ENCODE measurements around the gene POU4F3. TPM values are rescaled to one million over a fixed set of nuclear protein-coding genes. Genes with fewer than 3 reads are reported as not detected.

The POU4F3 gene
- total and polyA plus RNA-seq, 10 donors: 0.03 to 0.16 (median 0.07) TPM; not detected in 6

DNA sequence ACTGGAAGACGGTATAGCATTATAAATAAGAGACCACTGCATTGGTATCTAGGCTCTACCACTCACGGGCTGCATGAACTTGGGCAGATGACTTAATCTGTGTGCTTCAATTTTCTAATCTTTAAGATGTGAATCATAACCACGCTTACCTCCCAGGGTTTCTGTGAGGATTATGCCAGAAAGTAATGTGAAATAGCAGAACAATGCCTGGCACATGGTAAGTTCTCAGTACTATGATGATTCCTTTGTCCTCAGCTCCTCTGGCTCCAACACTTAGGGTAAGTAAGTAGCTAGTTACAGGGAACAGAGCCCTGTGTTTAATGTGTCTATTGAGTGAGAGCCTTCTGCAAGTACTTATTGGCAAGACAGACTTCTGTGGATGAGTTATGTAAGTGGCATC is 31.1 kb downstream of the POU4F3 start:
- WGBS, 5 donors: 83 to 93% (median 91%) methylated on average over 3 of the region's 3 CpGs
- intact Hi-C loops (cut with DNase I; ENCODE audit: low total_unique reads): no loop called here
- DNase-seq: no peak
- Histone ChIP-seq H3K9me3 (no peaks in the 10 kb centered on the region), H3K27ac (no peak overlapping the region), H3K4me3 (no peak overlapping the region), H3K4me1 (no peaks in the 10 kb centered on the region), H3K27me3 (replicated peaks in 1 of 7) (peaks cover 0 to 57% (median 3%) of the 10 kb centered on the region in 7 donors), H3K36me3 (no peaks in the 10 kb centered on the region)
- TF ChIP-seq POLR2A (IDR thresholded peaks at IDR 0.05): no peak
- TF ChIP-seq, protein P1, sequence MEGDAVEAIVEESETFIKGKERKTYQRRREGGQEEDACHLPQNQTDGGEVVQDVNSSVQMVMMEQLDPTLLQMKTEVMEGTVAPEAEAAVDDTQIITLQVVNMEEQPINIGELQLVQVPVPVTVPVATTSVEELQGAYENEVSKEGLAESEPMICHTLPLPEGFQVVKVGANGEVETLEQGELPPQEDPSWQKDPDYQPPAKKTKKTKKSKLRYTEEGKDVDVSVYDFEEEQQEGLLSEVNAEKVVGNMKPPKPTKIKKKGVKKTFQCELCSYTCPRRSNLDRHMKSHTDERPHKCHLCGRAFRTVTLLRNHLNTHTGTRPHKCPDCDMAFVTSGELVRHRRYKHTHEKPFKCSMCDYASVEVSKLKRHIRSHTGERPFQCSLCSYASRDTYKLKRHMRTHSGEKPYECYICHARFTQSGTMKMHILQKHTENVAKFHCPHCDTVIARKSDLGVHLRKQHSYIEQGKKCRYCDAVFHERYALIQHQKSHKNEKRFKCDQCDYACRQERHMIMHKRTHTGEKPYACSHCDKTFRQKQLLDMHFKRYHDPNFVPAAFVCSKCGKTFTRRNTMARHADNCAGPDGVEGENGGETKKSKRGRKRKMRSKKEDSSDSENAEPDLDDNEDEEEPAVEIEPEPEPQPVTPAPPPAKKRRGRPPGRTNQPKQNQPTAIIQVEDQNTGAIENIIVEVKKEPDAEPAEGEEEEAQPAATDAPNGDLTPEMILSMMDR (IDR thresholded peaks at IDR 0.05 in 8 of 11, conservative IDR thresholded peaks at IDR 0.05 in 3 of 11): no peak
- TF ChIP-seq POLR2AphosphoS5 (IDR thresholded peaks at IDR 0.05): no peak

DNA sequence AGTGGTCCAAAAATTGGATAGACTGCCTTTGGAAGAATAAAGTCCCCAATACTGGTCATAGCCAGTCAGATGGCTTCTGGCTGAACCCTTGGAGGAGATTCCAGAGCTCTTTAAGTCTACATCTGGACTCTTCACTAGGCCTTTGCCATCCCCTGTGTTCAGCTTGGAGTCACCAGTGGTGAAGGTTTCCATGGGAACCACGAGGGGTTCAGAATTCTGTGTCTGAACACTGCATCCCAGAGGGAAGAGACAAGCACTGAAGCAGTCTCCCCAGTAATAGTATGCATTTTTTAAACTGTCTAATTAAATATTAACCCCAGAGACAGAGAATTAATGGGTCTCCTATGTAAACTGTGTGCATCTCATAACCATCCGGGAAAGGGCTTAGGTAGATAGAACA is 38.2 kb downstream of the POU4F3 start:
- DNase-seq: no peak
- Histone ChIP-seq H3K4me1 (no peaks in the 10 kb centered on the region), H3K27ac (no peak overlapping the region), H3K27me3 (replicated peaks in 1 of 7) (peaks cover 0 to 30% (median 4%) of the 10 kb centered on the region in 7 donors), H3K4me3 (no peak overlapping the region), H3K36me3 (no peaks in the 10 kb centered on the region), H3K9me3 (peaks cover 0 to 4% (median 0%) of the 10 kb centered on the region in 8 donors)
- TF ChIP-seq, protein P1 (IDR thresholded peaks at IDR 0.05 in 8 of 11, conservative IDR thresholded peaks at IDR 0.05 in 3 of 11): no peak
- no peak for TF ChIP-seq POLR2AphosphoS5 (IDR thresholded peaks at IDR 0.05)
- TF ChIP-seq POLR2A (IDR thresholded peaks at IDR 0.05): no peak
- 67 to 86% (median 75%) methylated on average over 2 of the region's 2 CpGs for WGBS, 5 donors
- intact Hi-C loops (cut with DNase I; ENCODE audit: low total_unique reads): no loop called here

DNA sequence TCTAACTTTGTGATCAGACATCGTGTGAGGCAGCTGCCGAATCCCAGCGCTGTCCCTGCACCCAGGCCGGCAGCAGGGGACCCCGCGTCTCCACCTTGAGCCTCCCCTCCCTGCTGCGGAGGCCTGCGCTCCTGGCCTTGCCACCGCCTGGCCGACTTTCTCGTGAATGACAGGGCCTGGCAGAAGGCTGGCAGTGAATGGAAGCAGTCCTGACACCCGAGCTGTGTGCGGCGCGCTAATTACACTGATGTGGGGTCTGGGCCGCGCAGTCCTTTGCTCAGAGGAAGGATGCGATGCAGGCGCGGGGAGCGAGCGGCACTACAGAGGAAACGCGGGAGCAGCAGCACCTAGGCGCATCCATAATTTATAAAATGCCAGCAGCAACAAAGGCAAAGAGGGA is 40.3 kb downstream of the POU4F3 start:
- Histone ChIP-seq H3K27ac (no peak overlapping the region), H3K36me3 (no peaks in the 10 kb centered on the region), H3K4me3 (no peak overlapping the region), H3K9me3 (peaks cover 0 to 4% (median 0%) of the 10 kb centered on the region in 8 donors), H3K4me1 (no peaks in the 10 kb centered on the region), H3K27me3 (replicated peaks in 1 of 7) (peaks cover 0 to 16% (median 4%) of the 10 kb centered on the region in 7 donors)
- WGBS, 5 donors: 43 to 50% (median 44%) methylated on average over 15 to 25 of the region's 25 CpGs
- no peak for DNase-seq
- TF ChIP-seq POLR2AphosphoS5 (IDR thresholded peaks at IDR 0.05) (no peak), POLR2A (IDR thresholded peaks at IDR 0.05) (no peak)
- TF ChIP-seq, protein P1 (IDR thresholded peaks at IDR 0.05 in 8 of 11, conservative IDR thresholded peaks at IDR 0.05 in 3 of 11): no peak
- intact Hi-C loops (cut with DNase I; ENCODE audit: low total_unique reads): no loop called here

DNA sequence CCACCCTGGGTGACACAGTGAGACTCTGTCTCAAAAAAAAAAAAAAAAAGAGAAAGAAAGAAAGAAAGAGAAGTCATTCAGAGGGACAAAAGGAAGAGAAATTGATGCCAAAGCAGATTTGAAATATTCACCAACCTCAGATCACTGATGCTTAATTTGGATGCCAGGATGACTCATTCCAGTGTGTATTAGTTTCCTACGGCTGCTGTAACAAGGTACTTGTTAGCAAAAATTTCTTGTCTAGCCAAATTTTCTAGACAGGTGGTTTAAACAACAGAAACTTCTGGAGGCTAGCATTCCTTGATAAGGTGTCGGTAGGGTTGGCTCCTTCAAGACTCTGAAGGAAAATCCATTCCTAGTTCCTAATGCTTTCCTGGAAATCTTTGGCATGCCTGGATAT is 42.1 kb downstream of the POU4F3 start:
- TF ChIP-seq, protein P1 (IDR thresholded peaks at IDR 0.05 in 8 of 11, conservative IDR thresholded peaks at IDR 0.05 in 3 of 11): no peak
- TF ChIP-seq POLR2AphosphoS5 (IDR thresholded peaks at IDR 0.05) (no peak), POLR2A (IDR thresholded peaks at IDR 0.05) (no peak)
- H3K4me3 ChIP-seq: no peak overlapping the region
- H3K9me3 ChIP-seq: peaks cover 0 to 4% (median 0%) of the 10 kb centered on the region in 8 donors
- H3K36me3 ChIP-seq: no peaks in the 10 kb centered on the region
- 85 to 97% (median 93%) methylated on average over 2 of the region's 2 CpGs for WGBS, 5 donors
- intact Hi-C loops (cut with DNase I; ENCODE audit: low total_unique reads): no loop called here
- peaks cover 0 to 16% (median 4%) of the 10 kb centered on the region in 7 donors for H3K27me3 ChIP-seq (replicated peaks in 1 of 7)
- H3K4me1 ChIP-seq: no peaks in the 10 kb centered on the region
- DNase-seq: no peak
- no peak overlapping the region for H3K27ac ChIP-seq

All from spleen (tissue), 11 donors.